GM12878 (cell line): Measurements from ENCODE around the gene TUBGCP3. TPM values are rescaled to one million over a fixed set of nuclear protein-coding genes. Genes with fewer than 3 reads are reported as not detected.

Experiments used
- ATAC-seq: fragments of 200-7000 bp; cut with Tn5 transposase; 3 replicates; pipeline ENCODE4 v1.9.1; 2020; ENCODE audit warnings: mild to moderate bottlenecking, moderate library complexity
- BruUV-seq: library from RNA; stranded (reverse); fragments of 400-500 nt; replicated peaks from 2 replicates; lab custom pipeline; 2021; lab: Mats Ljungman, UMichigan
- CTCF ChIA-PET: fragments of 300-600 bp; sonication (Branson Sonifier 250); formaldehyde crosslinking; extraction: SDS; loops from one replicate; lab custom pipeline; 2021; ENCODE audit warnings: inconsistent platforms; lab: Yijun Ruan, JAX
- POLR2A ChIA-PET: fragments of 350-600 bp; formaldehyde crosslinking; extraction: SDS; loops from one replicate; lab custom pipeline; 2021; ENCODE audit warnings: inconsistent platforms; lab: Charles Lee
- RAD21 ChIA-PET: fragments of 300-600 bp; sonication (Branson Sonifier 250); formaldehyde crosslinking; loops from one replicate; lab custom pipeline; 2023; ENCODE audit warnings: antibody characterized with exemption; ENCODE audit not compliant: unreplicated experiment; lab: Charles Lee
- SMC1A ChIA-PET: fragments of 300-600 bp; sonication (Branson Sonifier 250); formaldehyde crosslinking; loops from one replicate; lab custom pipeline; 2023; ENCODE audit not compliant: unreplicated experiment, uncharacterized antibody; lab: Charles Lee
- DNase-seq: peaks from one replicate; pipeline ENCODE4 v3.0.0-alpha.2; 2011; ENCODE audit warnings: low read depth, low spot score
- FAIRE-seq: peaks from 3 replicates; lab custom pipeline; 2011; peaks lifted over from hg19 to GRCh38; lab: Jason Lieb, UNC
- H2AFZ ChIP-seq: 2 replicates; pipeline ENCODE4 v1.6.0; 2011; ENCODE audit warnings: low read depth, low read length, control low read depth; ENCODE audit not compliant: control insufficient read depth
- H3K27ac ChIP-seq: 2 replicates; pipeline ENCODE4 v1.5.1; 2011; ENCODE audit warnings: control low read depth; ENCODE audit not compliant: control insufficient read depth, insufficient read depth
- H3K27me3 ChIP-seq, 2 experiments: replicated peaks in 1 of 2; 2 replicates each; pipeline versions ENCODE4 v1.6.0 to v1.6.1; 2011; ENCODE audit warnings: low read length in 1 of 2; ENCODE audit not compliant: control insufficient read depth in 2 of 2, insufficient read depth in 2 of 2
- H3K36me3 ChIP-seq, 2 experiments: 2 replicates each; pipeline ENCODE4 v1.5.1; 2011; ENCODE audit warnings: low read length in 1 of 2; ENCODE audit not compliant: control insufficient read depth in 2 of 2, insufficient read depth in 2 of 2
- H3K4me1 ChIP-seq: 2 replicates; pipeline ENCODE4 v1.6.1; 2011; ENCODE audit warnings: mild to moderate bottlenecking, low read length, moderate library complexity, mixed read lengths; ENCODE audit not compliant: control insufficient read depth, insufficient read depth
- H3K4me2 ChIP-seq: 2 replicates; pipeline ENCODE4 v1.6.0; 2011; ENCODE audit warnings: control low read depth; ENCODE audit not compliant: control insufficient read depth, insufficient read depth
- H3K4me3 ChIP-seq: fragments of 200-600 bp; sonication (generic); 2 replicates; pipeline ENCODE4 v1.5.1; 2016
- H3K79me2 ChIP-seq: 2 replicates; pipeline ENCODE4 v1.6.0; 2011; ENCODE audit warnings: low read length; ENCODE audit not compliant: control insufficient read depth, insufficient read depth
- H3K9ac ChIP-seq: 2 replicates; pipeline ENCODE4 v1.8.0; 2011; ENCODE audit warnings: low read length, control low read depth, mixed read lengths; ENCODE audit not compliant: control insufficient read depth, insufficient read depth
- H3K9me3 ChIP-seq: replicated peaks from 3 replicates; pipeline ENCODE4 v1.5.1; 2011; ENCODE audit warnings: mild to moderate bottlenecking, low read length; ENCODE audit not compliant: control insufficient read depth, insufficient read depth
- H4K20me1 ChIP-seq: 2 replicates; pipeline ENCODE4 v1.6.0; 2011; ENCODE audit not compliant: control insufficient read depth, insufficient read depth
- ATF7 ChIP-seq: fragments of 450-650 bp; IDR thresholded peaks from 2 replicates; pipeline ENCODE4 v1.6.1; 2016; ENCODE audit warnings: low read depth, mild to moderate bottlenecking
- BCL11A ChIP-seq: IDR thresholded peaks from 2 replicates; pipeline ENCODE4 v1.6.1; 2011; ENCODE audit warnings: low read depth, low read length
- EED ChIP-seq: sonication (generic); IDR thresholded peaks from 2 replicates; pipeline ENCODE4 v1.6.1; 2016; ENCODE audit warnings: antibody characterized with exemption, low read depth
- EGR1 ChIP-seq, 2 experiments: IDR thresholded peaks; 1 replicate in 1 of 2; 2 replicates in 1 of 2; pipeline ENCODE4 v1.6.1; 2011 to 2012; ENCODE audit warnings: low read depth in 2 of 2, low read length in 2 of 2, borderline replicate concordance in 1 of 2, mild to moderate bottlenecking in 1 of 2, moderate library complexity in 1 of 2
- IRF3 ChIP-seq: fragments of 450-650 bp; IDR thresholded peaks from 2 replicates; pipeline ENCODE4 v1.6.1; 2014; ENCODE audit warnings: mild to moderate bottlenecking
- MEF2A ChIP-seq: IDR thresholded peaks from 2 replicates; pipeline ENCODE4 v1.6.1; 2011; ENCODE audit warnings: low read depth, mild to moderate bottlenecking, low read length, moderate library complexity; ENCODE audit not compliant: insufficient read depth
- RAD21 ChIP-seq: IDR thresholded peaks from 2 replicates; pipeline ENCODE4 v1.6.1; 2011; ENCODE audit warnings: mild to moderate bottlenecking, low read depth, low read length, moderate library complexity; ENCODE audit not compliant: insufficient read depth
- RAD51 ChIP-seq: fragments of 450-650 bp; IDR thresholded peaks from 2 replicates; pipeline ENCODE4 v1.6.1; 2016; ENCODE audit warnings: moderate library complexity, mild to moderate bottlenecking, inconsistent platforms
- RUNX3 ChIP-seq: IDR thresholded peaks from 2 replicates; pipeline ENCODE4 v1.6.1; 2012; ENCODE audit warnings: low read length, inconsistent platforms
- SUZ12 ChIP-seq: fragments of 200-600 bp; sonication (generic); IDR thresholded peaks from one replicate; pipeline ENCODE4 v1.6.1; 2018; ENCODE audit warnings: antibody characterized with exemption, mild to moderate bottlenecking; ENCODE audit not compliant: unreplicated experiment
- TARDBP ChIP-seq: IDR thresholded peaks from 2 replicates; pipeline ENCODE4 v1.6.1; 2016; ENCODE audit warnings: borderline replicate concordance
- ZNF622 ChIP-seq: fragments of 450-650 bp; IDR thresholded peaks from 2 replicates; pipeline ENCODE4 v1.6.1; 2017; ENCODE audit warnings: mild to moderate bottlenecking, inconsistent platforms
- ZZZ3 ChIP-seq: IDR thresholded peaks from 2 replicates; pipeline ENCODE4 v1.6.1; 2011; ENCODE audit warnings: low read depth; ENCODE audit not compliant: control insufficient read depth, insufficient read length
- WGBS: methylation state at CpG from one replicate; pipeline ENCODE4 v1.1.6; 2016; ENCODE audit warnings: low lambda C conversion rate; ENCODE audit not compliant: insufficient replicate concordance, insufficient coverage; ENCODE audit errors: missing lambda C conversion rate; 5-methylcytosine and 5-hydroxymethylcytosine counted together
- in situ Hi-C: fragments of 300-500 bp; cut with MboI; formaldehyde crosslinking; loops from 9 replicates; pipeline ENCODE4 v1.14.3; 2018; ENCODE audit warnings: mixed read lengths
- intact Hi-C: fragments of 100-400 bp; cut with micrococcal nuclease; formaldehyde crosslinking; loops from one replicate; pipeline ENCODE4 v1.14.2; 2022; ENCODE audit not compliant: unreplicated experiment
- polyA plus RNA-seq, 11 experiments: library from polyadenylated mRNA; depleted of rRNA in 4 of 11; unstranded in 6 of 11; stranded (reverse) in 5 of 11; fragments of >200 nt; fragmentation: Nextera tagmentation in 4 of 11; fragmentation: Illumina TruSeq in 1 of 11; extraction: Ambion mirVana in 4 of 11; extraction: Trizol in 1 of 11; gene quantifications; 1 replicate in 1 of 11; 2 replicates in 10 of 11; pipeline versions ENCODE4 v1.2.1 to v1.2.3, GENCODE V29; 2011 to 2016; ENCODE audit warnings: inconsistent platforms in 2 of 11, missing spikeins in 2 of 11, low read depth in 1 of 11
- total RNA-seq, 4 experiments: library from RNA; depleted of rRNA in 3 of 4; stranded (reverse); fragments of >200 nt in 3 of 4; fragmentation: Illumina TruSeq in 1 of 4; extraction: Trizol in 1 of 4; gene quantifications; 2 replicates each; pipeline versions ENCODE4 v1.2.1 to v1.2.3, GENCODE V29; 2013 to 2021

The TUBGCP3 gene
- total and polyA plus RNA-seq, 10 of the 15 experiments (the other 5 are each of a cell fraction or from before 2014, with no cell fraction given) = 4.0 to 34.0 (median 22.6) TPM

GRCh38 chr13:112569821-112570220 lies 18.1 kb downstream of the TUBGCP3 start:
- in situ Hi-C loops = no loop called here
- H3K9me3 ChIP-seq = no peaks in the 10 kb centered on the region
- TF ChIP-seq RAD51 (no peak), MEF2A (no peak), RUNX3 (no peak), ZNF622 (no peak), IRF3 (no peak), SUZ12 (no peak), ATF7 (no peak), EGR1 (IDR thresholded peaks at IDR 0.05; ENCODE audit: borderline replicate concordance in 1 of 2, low read depth in 2 of 2, low read length in 2 of 2) (no peak), EED (no peak), BCL11A (no peak), TARDBP (no peak), RAD21 (no peak), ZZZ3 (no peak)
- TF ChIP-seq, all 136 proteins: peak for 0
- FAIRE-seq = no peak
- ChIA-PET SMC1A (no interaction called here), POLR2A (interaction anchor here (0.5 kb wide), 1 partner anchor 20 kb away, joined by 3 read pairs; no protein-coding TSS in a partner anchor), CTCF (interaction anchor here (1.3 kb wide), 1 partner anchor 10 kb away, joined by 3 read pairs; no protein-coding TSS in a partner anchor), RAD21 (no interaction called here)
- Histone ChIP-seq H3K36me3 (peaks cover 4 to 7% of the 10 kb centered on the region in 2 experiments; a peak in 3 of 4 replicates), H4K20me1 (no peaks in the 10 kb centered on the region; the same call in 1 of the 2 replicates), H3K79me2 (peaks cover 28% of the 10 kb centered on the region), H3K9ac (no peak overlapping the region), H3K4me3 (no peak overlapping the region), H3K27me3 (no peaks in the 10 kb centered on the region), H2AFZ (no peak overlapping the region), H3K4me1 (peaks cover 4% of the 10 kb centered on the region; the same call in 1 of the 2 replicates), H3K4me2 (no peak overlapping the region), H3K27ac (no peak overlapping the region)
- no TSS peak for BruUV-seq
- intact Hi-C loops = no loop called here
- no peak for DNase-seq
- no peak for ATAC-seq
- WGBS = 92% methylated on average over 7 of the region's 7 CpGs
